Measurements from ENCODE around the gene MYO1E. TPM values are rescaled to one million over a fixed set of nuclear protein-coding genes. Genes with fewer than 3 reads are reported as not detected.
A peak's percentile ranks its signal among the peaks of the same experiment; 100 is the strongest.
"Not testable (repeated sequence)": the region's sequence is repeated elsewhere in the genome, so short reads cannot be mapped to it uniquely, and the experiment has no call there.

The MYO1E gene
- total and polyA plus RNA-seq, 2 of the 8 experiments (the other 6 are each of a cell fraction or from before 2014, with no cell fraction given), result 19.6 to 142 TPM

- H3K56ac ChIP-seq (replicated peaks; ENCODE audit: insufficient read length, low read depth, low read length); POLR2A ChIA-PET (ENCODE audit: partially characterized antibody); H2AK5ac ChIP-seq (ENCODE audit: low read depth, low read length); H3K4ac ChIP-seq (replicated peaks; ENCODE audit: insufficient read length, low read depth, low read length); H4K5ac ChIP-seq (ENCODE audit: insufficient read length, low read depth, low read length); H4K91ac ChIP-seq (replicated peaks; ENCODE audit: insufficient read length, low read length); H2BK20ac ChIP-seq (ENCODE audit: low read length); H3K79me2 ChIP-seq (ENCODE audit: control insufficient read depth in 1 of 2, insufficient read depth in 2 of 2, low read length in 2 of 2); H2BK120ac ChIP-seq (replicated peaks; ENCODE audit: low read depth, low read length); H4K8ac ChIP-seq (ENCODE audit: extremely low read depth, insufficient read depth, low read length); H3K4me2 ChIP-seq (ENCODE audit: insufficient read depth in 1 of 2, low read depth in 2 of 2, low read length in 2 of 2); H3K4me1 ChIP-seq (replicated peaks in 1 of 4; ENCODE audit: control insufficient read depth in 3 of 4, insufficient read depth in 4 of 4, low read length in 3 of 4); H3K23ac ChIP-seq (ENCODE audit: insufficient read length); H3K9ac ChIP-seq (replicated peaks in 1 of 4; ENCODE audit: extremely low read depth in 1 of 4, low read depth in 3 of 4, low read length in 3 of 4); H2BK12ac ChIP-seq (ENCODE audit: low read depth, low read length); H3K27ac ChIP-seq (ENCODE audit: low read depth, low read length); FAIRE-seq; H3K23me2 ChIP-seq (ENCODE audit: low read depth, low read length); H3K27me3 ChIP-seq (replicated peaks in 1 of 4; ENCODE audit: control insufficient read depth in 3 of 4, extremely low read depth in 1 of 4, insufficient read depth in 3 of 4, low read length in 3 of 4); H3K14ac ChIP-seq (ENCODE audit: insufficient read length); H3K79me1 ChIP-seq (ENCODE audit: low read depth, low read length); H4K20me1 ChIP-seq (replicated peaks in 1 of 2; ENCODE audit: control insufficient read depth in 1 of 2, insufficient read depth in 2 of 2, low read length in 2 of 2); H2BK5ac ChIP-seq (ENCODE audit: low read depth, low read length); H2AFZ ChIP-seq (ENCODE audit: low read length); H3K4me3 ChIP-seq (ENCODE audit: extremely low read depth in 1 of 4, insufficient read depth in 2 of 4, low read depth in 3 of 4, low read length in 4 of 4); DNase-seq (ENCODE audit: low read depth in 1 of 2, low spot score in 2 of 2); H3K18ac ChIP-seq (ENCODE audit: extremely low read depth, low read length); H2BK15ac ChIP-seq (ENCODE audit: low read length); H3K9me3 ChIP-seq (ENCODE audit: insufficient read depth in 2 of 2, low read depth in 1 of 2, low read length in 1 of 2): not testable (repeated sequence)
- peak; percentile 28; the same call in 1 of the 2 replicates for TF ChIP-seq MAFK (IDR thresholded peaks at IDR 0.05; ENCODE audit: low read depth, low read length)
- CTCF ChIA-PET (ENCODE audit: partially characterized antibody), result interaction anchor here (0.6 to 2.8 kb wide), 17 partner anchors 8 to 381 kb away, joined by 3 to 16 read pairs (median 5); no protein-coding TSS in a partner anchor
- WGBS, 2 experiments (ENCODE audit: extremely low coverage in 1 of 2, insufficient coverage in 1 of 2, insufficient read length in 1 of 2, insufficient replicate concordance in 2 of 2, low coverage in 1 of 2, low lambda C conversion rate in 2 of 2, missing lambda C conversion rate in 1 of 2), result 90% methylated on average over 8 of the region's 8 CpGs; no CpG with 5 or more reads in 1 of the 2 experiments
- H3K36me3 ChIP-seq (ENCODE audit: control insufficient read depth in 2 of 4, insufficient read depth in 4 of 4, low read length in 3 of 4), result peaks cover 7 to 45% (median 10%) of the 10 kb centered on the region in 4 experiments; a peak in 5 of 8 replicates
Observed at GRCh38 chr15:59162080-59162479, 210.6 kb downstream of the MYO1E start.
